GF-D8 (cell line): ENCODE measurements around the gene TNFAIP8L3.

Experiments
- DNase-seq: peaks from one replicate; lab custom pipeline; 2025; lab: John Stamatoyannopoulos, UW

The TNFAIP8L3 gene

DNA sequence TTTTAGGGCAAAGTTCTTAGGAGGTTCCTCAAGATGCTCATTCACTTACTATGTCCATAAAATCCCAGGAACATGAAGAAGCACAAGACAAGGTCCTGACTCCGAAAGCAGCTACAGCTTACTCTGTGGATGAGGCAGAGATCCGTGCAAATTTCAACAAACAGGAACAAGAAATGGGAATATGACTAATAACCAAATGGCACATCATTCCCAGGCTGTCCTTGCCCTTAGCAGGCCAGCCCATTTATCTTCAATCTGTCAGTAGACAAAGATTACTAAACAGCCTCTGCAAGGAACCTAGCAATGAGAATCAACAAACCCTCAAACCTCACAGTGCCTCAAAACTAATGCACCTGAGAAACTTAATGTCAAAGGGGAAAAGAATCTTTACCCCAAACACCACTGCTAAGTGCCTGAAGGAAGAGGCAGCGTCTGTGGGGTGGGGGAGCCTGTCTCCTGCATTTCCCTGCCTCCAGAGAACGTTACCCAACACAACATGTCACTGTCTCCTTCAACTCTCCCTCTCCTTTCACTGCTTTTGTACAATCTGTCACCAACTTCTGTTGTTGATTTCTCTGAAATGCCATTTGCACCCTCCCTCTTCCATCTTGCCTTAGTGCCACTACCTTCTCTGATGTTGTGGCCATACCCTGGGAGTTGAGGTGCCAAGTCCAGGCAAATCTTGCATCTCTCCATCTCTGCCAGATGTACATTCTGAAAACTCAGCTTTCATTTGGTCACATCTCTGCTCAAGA is 4.8 kb downstream of the TNFAIP8L3 start:
- no peak for DNase-seq

DNA sequence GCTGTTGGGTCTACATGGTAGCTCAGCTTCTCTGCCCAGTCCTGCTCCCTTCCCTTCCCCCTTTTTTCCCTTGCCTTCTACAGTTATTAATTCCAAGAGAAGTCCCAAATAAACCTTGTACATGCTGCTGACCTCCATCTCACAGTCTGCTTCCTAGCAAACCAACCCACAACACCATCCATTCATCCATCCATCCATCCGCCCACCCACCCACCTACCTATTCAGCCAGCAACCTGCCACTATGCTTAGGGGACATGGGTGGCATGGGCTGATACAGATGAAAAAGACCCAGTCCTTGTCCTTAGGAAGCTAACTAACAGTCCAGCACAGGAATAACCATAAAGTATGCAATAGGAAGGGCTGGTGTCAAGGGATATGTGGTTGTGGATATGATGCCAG is 5.7 kb downstream of the TNFAIP8L3 start:
- DNase-seq, result no peak

GRCh38 chr15:51088585-51088984 is 6.1 kb downstream of the TNFAIP8L3 start:
- no peak for DNase-seq

DNA sequence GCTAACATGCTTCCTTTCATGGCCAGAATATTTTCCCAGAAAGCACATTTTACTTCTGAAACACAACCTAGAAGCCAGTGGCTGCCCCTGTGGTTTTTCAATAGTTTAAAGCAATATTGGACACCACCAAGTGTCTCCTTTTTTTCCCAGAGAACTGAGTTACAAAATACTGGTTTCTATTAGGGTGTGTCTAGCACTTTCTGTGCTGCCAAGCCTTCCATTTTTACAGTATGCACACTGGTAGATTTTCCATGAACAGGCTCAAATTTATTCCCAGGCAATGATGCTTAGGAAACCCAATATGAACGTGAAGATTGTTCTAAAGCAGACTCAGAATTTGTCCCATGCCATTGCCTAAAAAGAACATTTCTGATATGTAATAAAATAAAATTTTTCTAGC is 7.2 kb downstream of the TNFAIP8L3 start:
- no peak for DNase-seq

DNA sequence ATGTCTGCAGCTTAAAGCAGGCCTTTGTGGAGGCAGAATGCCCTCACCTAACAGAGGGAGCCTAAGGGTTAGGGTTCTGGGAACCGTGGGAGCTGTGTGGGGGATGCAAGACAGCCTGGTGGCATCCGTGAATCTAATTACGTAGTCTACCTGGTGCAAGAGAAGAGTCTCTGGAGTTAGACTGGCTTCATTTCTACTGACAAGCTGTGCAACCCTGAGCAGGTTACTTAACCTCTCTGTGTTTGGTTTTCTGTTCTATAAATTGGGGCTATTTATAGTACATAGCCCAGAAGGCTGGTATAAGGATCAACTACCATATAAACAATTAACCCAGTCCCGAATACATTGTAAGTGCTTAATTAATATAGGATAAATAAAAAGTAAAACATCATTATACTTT is 8.3 kb downstream of the TNFAIP8L3 start:
- DNase-seq, result no peak

DNA sequence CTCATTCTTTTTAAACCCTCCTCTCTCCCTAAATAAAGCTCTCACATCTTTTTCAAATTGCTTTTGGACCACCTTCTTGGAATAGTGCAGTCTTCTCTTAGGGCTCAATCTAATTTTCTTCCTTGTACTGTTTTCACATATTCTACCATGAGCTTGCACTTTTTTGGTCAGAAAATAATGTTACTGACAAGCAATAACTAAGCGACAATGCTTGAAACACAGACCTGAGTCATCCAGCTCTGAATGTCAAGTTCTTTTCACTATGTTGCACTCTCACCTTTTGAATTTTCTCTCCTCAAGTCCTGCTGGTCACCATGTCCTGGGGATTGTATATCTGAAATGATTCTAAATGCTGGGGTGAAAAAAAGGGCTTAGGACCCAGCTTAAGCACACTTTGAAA is 8.9 kb downstream of the TNFAIP8L3 start:
- no peak for DNase-seq

- no peak for DNase-seq
Measured at GRCh38 chr15:51083641-51084166, 11.0 kb downstream of the TNFAIP8L3 start.

DNA sequence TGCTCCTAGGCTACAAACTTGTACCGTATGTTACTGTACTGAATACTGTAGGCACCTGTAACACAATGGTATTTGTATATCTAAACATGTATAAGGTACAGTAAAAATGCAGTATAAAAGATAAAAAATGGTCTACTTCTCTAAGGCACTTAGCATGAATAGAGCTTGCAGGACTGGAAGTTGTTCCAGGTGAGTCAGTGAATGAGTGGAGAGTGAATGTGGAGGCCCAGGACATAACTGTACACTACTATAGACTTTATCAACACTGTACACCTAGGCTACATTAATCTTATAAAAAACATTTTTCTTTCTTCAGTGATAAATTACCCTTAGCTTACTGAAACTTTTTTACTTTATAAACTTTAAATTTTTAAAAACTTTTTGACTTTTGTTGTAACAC is 12.5 kb downstream of the TNFAIP8L3 start:
- no peak for DNase-seq

- DNase-seq, result no peak
Measured at GRCh38 chr15:51080286-51080685, 14.4 kb downstream of the TNFAIP8L3 start.

DNA sequence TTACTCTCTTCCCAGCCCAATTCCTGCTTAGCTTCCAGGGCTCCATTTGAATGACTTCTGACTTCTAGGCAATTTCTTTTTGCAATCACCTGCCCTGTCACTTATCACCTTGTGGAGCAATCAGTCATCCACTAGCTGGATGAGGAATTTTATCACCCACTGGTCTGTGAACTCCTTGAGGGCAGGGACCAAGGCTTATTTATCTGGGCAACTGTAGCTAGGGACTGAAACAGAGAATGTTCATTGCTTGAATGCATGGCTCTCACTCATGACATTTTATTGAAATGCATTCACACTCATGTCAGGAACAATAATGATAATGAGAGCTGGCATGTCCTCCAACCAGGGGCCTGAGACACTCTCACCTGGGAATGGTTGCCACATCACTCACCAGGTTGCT is 15.5 kb downstream of the TNFAIP8L3 start:
- no peak for DNase-seq

DNA sequence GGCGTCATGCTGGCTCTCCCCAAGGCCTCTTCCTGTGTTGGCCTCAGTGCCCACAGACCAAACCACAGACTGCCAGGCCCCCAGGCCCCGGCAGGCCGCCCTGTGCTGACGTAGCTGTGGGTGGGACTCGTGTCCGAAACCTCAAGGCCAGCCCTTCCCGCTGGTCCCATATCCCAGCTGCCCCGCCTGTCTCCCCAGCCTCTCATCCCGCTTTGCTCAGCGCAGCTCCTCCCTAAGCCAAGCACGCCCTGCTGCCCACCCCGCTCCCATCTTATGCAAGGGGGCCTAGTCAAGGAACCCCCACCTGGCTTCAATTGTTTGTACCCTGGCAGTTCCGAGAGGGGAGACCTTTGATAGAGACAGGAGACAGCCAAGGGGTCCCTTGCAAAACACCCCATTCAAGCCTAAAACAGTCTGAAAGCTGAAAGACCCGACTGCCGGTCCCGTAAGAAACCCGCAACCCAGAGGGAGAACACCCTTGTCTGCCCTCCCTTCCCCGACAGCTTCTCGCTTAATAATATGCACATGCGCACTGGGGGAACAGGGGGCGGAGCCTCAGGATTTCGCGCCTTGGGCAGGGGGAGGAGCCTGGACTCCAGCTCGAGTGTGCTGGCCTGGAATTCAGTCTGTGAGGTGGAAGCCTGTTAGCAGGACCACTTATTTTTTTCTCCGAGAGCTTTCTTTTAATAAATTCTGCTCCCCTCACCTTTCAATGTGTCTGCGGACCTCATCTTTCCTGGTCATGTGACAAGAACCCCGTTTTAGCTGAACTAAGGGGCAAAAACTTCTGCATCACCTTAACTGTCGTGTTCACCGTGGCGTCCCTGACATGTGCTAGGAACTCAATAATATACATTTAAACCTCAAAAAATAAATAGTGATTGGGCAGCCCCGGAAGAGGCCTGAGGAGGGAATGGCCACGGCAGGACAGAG is 17.2 kb downstream of the TNFAIP8L3 start:
- DNase-seq, result no peak

DNA sequence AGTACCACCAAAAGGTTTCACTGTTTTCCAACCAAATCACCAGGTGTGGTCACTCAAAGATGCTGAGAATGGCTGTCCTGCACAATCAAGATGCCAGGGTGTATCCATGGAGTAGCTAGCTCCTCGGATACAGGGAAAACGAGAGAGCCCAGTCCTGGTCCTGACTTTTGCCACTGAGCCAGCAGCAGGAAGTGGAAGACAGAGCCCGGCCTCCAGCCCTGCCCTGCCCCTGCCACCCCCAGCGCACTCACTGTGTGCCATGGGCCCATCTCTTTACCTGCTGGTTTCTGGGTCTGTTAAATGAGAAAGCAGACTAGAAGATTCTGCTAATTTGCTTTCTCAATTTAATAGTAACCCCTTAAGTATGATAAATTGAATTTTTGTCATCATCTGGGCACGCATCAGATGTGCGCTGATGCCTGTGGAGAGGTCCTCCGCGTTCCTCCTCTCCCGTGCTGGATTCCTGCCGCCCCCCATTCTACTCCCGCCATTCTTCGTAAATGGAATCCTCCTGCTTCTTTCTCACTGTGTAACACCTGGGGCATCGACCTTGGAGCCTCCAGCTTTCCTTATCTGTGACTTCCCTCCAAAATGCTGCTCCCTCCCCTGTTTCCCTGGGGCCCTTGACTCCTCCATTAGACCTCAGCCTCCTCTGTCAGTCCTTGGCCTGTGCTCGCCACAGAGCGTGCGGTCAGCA is 18.0 kb downstream of the TNFAIP8L3 start:
- no peak for DNase-seq

- no peak for DNase-seq
Measured at GRCh38 chr15:51075826-51076523, 18.7 kb downstream of the TNFAIP8L3 start.

DNA sequence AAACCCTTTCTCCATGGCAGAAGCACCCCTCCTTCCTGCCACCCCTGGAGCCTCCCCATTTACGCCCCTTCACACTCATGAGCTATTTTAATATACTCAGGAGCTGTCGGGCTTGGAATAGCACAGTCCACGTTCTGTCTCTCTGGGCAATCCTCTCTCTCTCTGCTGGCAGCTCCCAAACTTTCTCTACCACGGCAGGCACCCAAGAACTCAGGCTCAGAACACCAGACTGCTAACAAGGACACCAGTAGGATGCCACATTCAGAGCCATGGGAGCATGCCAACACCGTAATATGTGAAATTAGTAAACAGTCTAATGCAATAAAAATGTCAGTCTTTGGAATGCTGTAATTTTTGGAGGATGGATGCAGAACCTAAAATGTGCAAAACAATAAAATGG is 19.3 kb downstream of the TNFAIP8L3 start:
- no peak for DNase-seq

DNA sequence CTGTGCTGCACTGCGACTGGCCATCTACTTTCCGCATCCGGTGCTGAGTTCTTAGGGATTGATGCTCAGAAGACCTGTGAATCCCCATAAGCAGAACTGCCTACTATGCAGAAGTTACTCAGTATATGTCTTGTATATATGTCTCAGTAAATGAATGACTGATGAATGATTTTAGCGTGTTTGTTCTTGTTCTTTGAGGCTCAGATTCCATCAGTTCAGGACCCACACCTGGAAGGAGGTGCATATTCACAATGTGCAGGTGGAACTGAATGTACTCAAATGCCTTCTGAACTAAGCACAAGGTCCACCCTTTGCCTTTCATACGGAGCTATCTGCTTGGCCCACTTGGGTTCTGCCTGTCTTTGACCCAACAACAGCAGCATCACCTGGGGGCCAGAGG is 19.8 kb downstream of the TNFAIP8L3 start:
- no peak for DNase-seq

GRCh38 chr15:51071578-51071977 is 23.1 kb downstream of the TNFAIP8L3 start:
- no peak for DNase-seq

- DNase-seq, result no peak
Measured at GRCh38 chr15:51069983-51070382, 24.7 kb downstream of the TNFAIP8L3 start.

DNA sequence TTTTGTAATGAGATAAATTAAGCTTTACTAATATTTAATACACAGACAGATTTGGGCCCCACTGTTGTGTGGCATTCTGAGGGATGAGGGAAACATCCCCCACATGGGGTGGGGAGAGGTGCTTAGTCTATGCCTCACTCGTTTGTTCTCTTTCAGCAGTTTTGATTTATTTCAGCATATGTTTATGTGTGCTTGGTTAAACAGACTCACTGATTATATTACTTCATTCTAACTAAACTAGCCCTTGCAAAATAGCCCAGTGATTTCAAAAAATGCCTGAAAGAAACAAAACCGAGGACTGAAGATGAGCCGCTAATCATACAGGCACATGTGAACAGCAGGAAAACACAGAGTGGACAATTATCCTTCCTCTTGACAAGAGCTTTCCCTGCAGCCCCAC is 27.2 kb downstream of the TNFAIP8L3 start:
- no peak for DNase-seq

DNA sequence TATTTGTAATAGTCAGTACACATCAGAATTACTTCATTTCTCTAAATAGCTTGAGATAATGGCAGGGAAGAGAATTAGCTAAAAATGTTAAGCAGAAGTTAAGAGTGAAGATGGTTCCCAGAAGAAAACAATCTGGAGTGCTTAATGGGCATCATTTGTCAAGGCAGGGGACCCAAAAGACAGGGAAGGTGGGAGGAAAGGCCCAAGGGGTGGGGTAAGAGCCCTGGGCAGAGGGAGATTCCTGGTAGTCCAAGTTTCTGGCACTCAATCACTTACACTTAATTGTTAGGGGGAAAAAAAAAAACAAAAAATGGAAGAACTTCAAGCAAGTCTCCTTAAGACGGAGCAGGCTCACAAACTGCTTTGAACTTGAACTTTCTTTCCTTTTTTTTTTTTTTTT is 28.9 kb downstream of the TNFAIP8L3 start:
- no peak for DNase-seq

GRCh38 chr15:51065261-51065660 is 29.4 kb downstream of the TNFAIP8L3 start:
- no peak for DNase-seq

- no peak for DNase-seq
Measured at GRCh38 chr15:51062736-51063135, 32.0 kb downstream of the TNFAIP8L3 start.
